ENCODE measurements around the gene PORCN. TPM values are rescaled to one million over a fixed set of nuclear protein-coding genes. Genes with fewer than 3 reads are reported as not detected.
A peak's percentile ranks its signal among the peaks of the same experiment; 100 is the strongest.

PORCN gene
- total RNA-seq (2021) (16.4 to 19.7 TPM (median 16.9 TPM) in 3 replicates), Bru-seq, nascent RNA (percentile 43 among the genes with signal in this experiment)
- long read RNA-seq, experiment 1, transcript PORCN-204 (13 exons, 1,672 nt), result major isoform, 10 of 64 reads
- long read RNA-seq, experiment 1, partial matches to known transcripts, result 7 of 64 reads
- long read RNA-seq, experiment 1, other reads (novel, unspliced or antisense), result 46 of 64 reads
- long read RNA-seq, experiment 2, partial matches to known transcripts, result 6 of 19 reads
- long read RNA-seq, experiment 2, other reads (novel, unspliced or antisense), result 10 of 19 reads
- long read RNA-seq, experiment 3, partial matches to known transcripts, result 0 of 17 reads
- long read RNA-seq, experiment 3, other reads (novel, unspliced or antisense), result 12 of 17 reads

GRCh38 chrX:48508400-48509244, at the start of gene PORCN:
TSS of gene PORCN (plus strand) at chrX:48508992. CDS start at chrX:48509821, 829 bp downstream.
- Mint-ChIP-seq H3K4me1 (peaks cover 7% of the 10 kb centered on the region), H3K27me3 (ENCODE audit: low read depth) (no peaks in the 10 kb centered on the region; the same call in none of the 2 replicates), H3K4me3 (peak within 1 kb of the TSS; percentile 85), H3K36me3 (no peaks in the 10 kb centered on the region), H3K9me3 (no peaks in the 10 kb centered on the region), H3K27ac (peak within 1 kb of the TSS; percentile 45; the same call in 1 of the 2 replicates)
- TF ChIP-seq ZNF281 (CRISPR knock-in tag; IDR thresholded peaks at IDR 0.05) (no peak), RORB (CRISPR knock-in tag; IDR thresholded peaks at IDR 0.05) (no peak)
- POLR2A ChIA-PET, result no interaction called here
- CTCF ChIA-PET, result interaction anchor here (1.5 kb wide), 1 partner anchor 34 kb away, joined by 3 read pairs; no protein-coding TSS in a partner anchor
- DNase-seq (ENCODE audit: low spot score) (peak; percentile 77), ATAC-seq (peak; percentile 90)

- ATAC-seq (no peak), DNase-seq (ENCODE audit: low spot score) (no peak)
- no peak overlapping the region for H3K27ac Mint-ChIP-seq
- TF ChIP-seq PREB (CRISPR knock-in tag; IDR thresholded peaks at IDR 0.05; ENCODE audit: borderline replicate concordance) (no peak), GABPB1 (CRISPR knock-in tag; IDR thresholded peaks at IDR 0.05) (no peak), EMX1 (CRISPR knock-in tag; IDR thresholded peaks at IDR 0.05) (no peak), KAT7 (CRISPR knock-in tag; IDR thresholded peaks at IDR 0.05; ENCODE audit: borderline replicate concordance) (no peak), ZNF121 (CRISPR knock-in tag; IDR thresholded peaks at IDR 0.05) (no peak), FOXP4 (CRISPR knock-in tag; IDR thresholded peaks at IDR 0.05) (no peak), ZNF281 (CRISPR knock-in tag; IDR thresholded peaks at IDR 0.05) (no peak), ZNF219 (CRISPR knock-in tag; IDR thresholded peaks at IDR 0.05; ENCODE audit: borderline replicate concordance) (no peak), NFYB (CRISPR knock-in tag; conservative IDR thresholded peaks at IDR 0.05; ENCODE audit: low read depth) (no peak), ZNF425 (CRISPR knock-in tag; conservative IDR thresholded peaks at IDR 0.05) (no peak), PRRX2 (CRISPR knock-in tag; IDR thresholded peaks at IDR 0.05) (no peak), ZMAT4 (CRISPR knock-in tag; IDR thresholded peaks at IDR 0.05) (no peak), IRF2 (CRISPR knock-in tag; IDR thresholded peaks at IDR 0.05; ENCODE audit: borderline replicate concordance, low read depth) (no peak), ESRRA (CRISPR knock-in tag; IDR thresholded peaks at IDR 0.05; ENCODE audit: borderline replicate concordance) (no peak)
- POLR2A ChIA-PET, result interaction anchor here (1.3 kb wide), 1 partner anchor 12 kb away, joined by 3 read pairs; no protein-coding TSS in a partner anchor
- no peaks in the 10 kb centered on the region for H3K9me3 Mint-ChIP-seq
- no peaks in the 10 kb centered on the region for H3K4me1 Mint-ChIP-seq
- CTCF ChIA-PET, result no interaction called here
- no peaks in the 10 kb centered on the region for H3K27me3 Mint-ChIP-seq (ENCODE audit: low read depth)
- peaks cover 30% of the 10 kb centered on the region for H3K36me3 Mint-ChIP-seq
- H3K4me3 Mint-ChIP-seq, result no peak overlapping the region
Measured at GRCh38 chrX:48459483-48459882, 49.3 kb upstream of the PORCN start.

Measured in WTC11 (cell line).